Prostate gland (tissue), 2 donors: Measurements from ENCODE around the gene SPOCK1. TPM values are rescaled to one million over a fixed set of nuclear protein-coding genes. Genes with fewer than 3 reads are reported as not detected.

Source experiments
- DNase-seq: peaks from one replicate; pipeline ENCODE4 v3.0.0-alpha.2; 2019; ENCODE audit warnings: low spot score
- H3K27ac ChIP-seq, 2 donors: fragments of 200-600 bp; sonication (generic); 2 replicates each; pipeline ENCODE4 v1.5.1; 2017 to 2019
- H3K27me3 ChIP-seq: fragments of 200-600 bp; sonication (generic); replicated peaks from 2 replicates; pipeline ENCODE4 v1.5.1; 2019; ENCODE audit not compliant: insufficient read depth
- H3K36me3 ChIP-seq, 2 donors: fragments of 200-600 bp; sonication (generic); 1 replicate in 1 of 2; 2 replicates in 1 of 2; pipeline versions ENCODE4 v1.5.1 to v1.8.1; 2017 to 2019
- H3K4me1 ChIP-seq: fragments of 200-600 bp; sonication (generic); replicated peaks from 2 replicates; pipeline ENCODE4 v1.5.1; 2019
- H3K4me3 ChIP-seq, 2 donors: fragments of 200-600 bp; sonication (generic); 2 replicates each; pipeline ENCODE4 v1.5.1; 2017 to 2019
- H3K9me3 ChIP-seq: fragments of 200-600 bp; sonication (generic); 2 replicates; pipeline ENCODE4 v1.5.1; 2017
- POLR2A ChIP-seq: fragments of 450-650 bp; IDR thresholded peaks from one replicate; pipeline ENCODE4 v1.6.1; 2016; ENCODE audit warnings: antibody characterized with exemption, mild to moderate bottlenecking
- POLR2AphosphoS5 ChIP-seq: sonication (generic); formaldehyde crosslinking; IDR thresholded peaks from one replicate; pipeline ENCODE4 v1.6.1; 2017; ENCODE audit warnings: antibody characterized with exemption
- whole genome bisulfite sequencing: methylation state at CpG from one replicate; pipeline ENCODE4 v1.1.5; 2018; 5-methylcytosine and 5-hydroxymethylcytosine counted together
- intact Hi-C: fragments of 100-400 bp; cut with DNase I; formaldehyde crosslinking; loops from one replicate; pipeline ENCODE4 v1.14.2; 2022
- total RNA-seq, 2 donors: library from RNA; depleted of rRNA; stranded (reverse); fragments of >200 nt; gene quantifications; one replicate each; pipeline ENCODE4 v1.1.0, GENCODE V29; 2016
- TF ChIP-seq, protein P1 (sequence below), 4 experiments: fragments of 200-600 bp in 2 of 4; fragments of 450-650 bp in 2 of 4; sonication (generic) in 2 of 4; IDR thresholded peaks; 1 replicate in 3 of 4; 2 replicates in 1 of 4; pipeline ENCODE4 v1.5.1; 2016 to 2019; ENCODE audit warnings: antibody characterized with exemption in 4 of 4, mild to moderate bottlenecking in 2 of 4, moderate library complexity in 2 of 4

SPOCK1 gene
- total RNA-seq, 2 donors from 2014 or later: 89.4 to 92.9 TPM

DNA sequence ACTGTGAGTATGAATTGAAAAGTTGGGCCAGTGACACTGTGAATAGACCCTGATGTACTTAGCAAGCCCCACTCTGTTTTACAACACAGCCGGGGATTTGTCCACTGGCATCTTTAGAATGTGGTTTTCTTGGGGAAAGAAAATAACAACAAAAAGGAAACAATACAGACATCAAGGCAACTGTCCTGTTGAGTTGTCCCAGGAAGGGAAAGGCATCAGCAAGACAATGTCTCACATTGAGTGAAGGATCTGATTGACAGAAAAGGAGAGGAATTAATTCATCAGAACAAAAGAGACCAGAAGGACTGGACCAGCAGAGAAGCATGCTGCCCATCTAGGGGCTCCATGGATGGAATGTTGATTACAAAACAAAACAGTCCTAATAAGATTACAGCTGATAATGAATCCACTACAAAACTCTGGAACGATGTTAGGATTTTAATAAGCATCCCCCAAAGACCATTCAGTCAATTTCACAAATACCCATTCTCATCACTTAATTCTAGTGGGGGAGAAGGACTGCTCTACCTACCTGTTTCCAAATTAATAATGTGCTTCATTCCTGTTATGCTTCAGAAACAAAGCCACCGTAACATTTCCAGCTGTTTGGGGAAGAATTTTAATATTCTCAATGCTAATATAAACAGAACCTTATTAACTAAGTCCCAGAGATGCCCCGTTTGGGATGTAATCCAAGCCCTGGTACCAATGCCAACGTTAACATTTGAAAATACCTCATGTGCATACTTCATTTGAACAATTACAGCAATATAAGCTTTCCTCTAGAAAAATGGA lies 298.0 kb downstream of the SPOCK1 start:
- H3K4me3 ChIP-seq: no peak overlapping the region

DNA sequence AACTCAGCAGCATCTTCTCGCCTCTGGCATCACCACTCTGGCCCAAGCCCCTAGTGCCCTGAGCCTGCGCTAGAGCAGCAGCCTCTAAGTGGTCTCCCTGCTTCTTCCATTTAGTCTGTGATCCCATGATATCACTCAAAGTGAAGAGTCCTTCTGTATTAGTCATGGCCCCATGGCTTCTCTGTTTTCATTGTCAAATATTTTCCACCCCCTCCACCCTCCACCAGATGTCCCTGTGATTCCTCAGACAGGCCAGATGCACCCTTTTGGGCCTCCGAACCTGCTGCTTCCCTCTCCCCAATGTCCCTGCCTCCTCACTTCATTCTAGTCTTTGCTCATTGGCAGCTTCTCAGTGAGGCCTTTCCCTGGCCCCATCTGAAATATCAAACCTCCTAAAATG lies 299.2 kb downstream of the SPOCK1 start:
- TF ChIP-seq POLR2A (no peak), POLR2AphosphoS5 (no peak)
- TF ChIP-seq, protein P1, sequence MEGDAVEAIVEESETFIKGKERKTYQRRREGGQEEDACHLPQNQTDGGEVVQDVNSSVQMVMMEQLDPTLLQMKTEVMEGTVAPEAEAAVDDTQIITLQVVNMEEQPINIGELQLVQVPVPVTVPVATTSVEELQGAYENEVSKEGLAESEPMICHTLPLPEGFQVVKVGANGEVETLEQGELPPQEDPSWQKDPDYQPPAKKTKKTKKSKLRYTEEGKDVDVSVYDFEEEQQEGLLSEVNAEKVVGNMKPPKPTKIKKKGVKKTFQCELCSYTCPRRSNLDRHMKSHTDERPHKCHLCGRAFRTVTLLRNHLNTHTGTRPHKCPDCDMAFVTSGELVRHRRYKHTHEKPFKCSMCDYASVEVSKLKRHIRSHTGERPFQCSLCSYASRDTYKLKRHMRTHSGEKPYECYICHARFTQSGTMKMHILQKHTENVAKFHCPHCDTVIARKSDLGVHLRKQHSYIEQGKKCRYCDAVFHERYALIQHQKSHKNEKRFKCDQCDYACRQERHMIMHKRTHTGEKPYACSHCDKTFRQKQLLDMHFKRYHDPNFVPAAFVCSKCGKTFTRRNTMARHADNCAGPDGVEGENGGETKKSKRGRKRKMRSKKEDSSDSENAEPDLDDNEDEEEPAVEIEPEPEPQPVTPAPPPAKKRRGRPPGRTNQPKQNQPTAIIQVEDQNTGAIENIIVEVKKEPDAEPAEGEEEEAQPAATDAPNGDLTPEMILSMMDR (IDR thresholded peaks at IDR 0.05): no peak
- H3K4me3 ChIP-seq: no peak overlapping the region
- H3K9me3 ChIP-seq: no peaks in the 10 kb centered on the region
- intact Hi-C loops: no loop called here
- WGBS: 91% methylated on average over 3 of the region's 3 CpGs
- H3K27ac ChIP-seq: no peak overlapping the region
- no peak for DNase-seq
- no peaks in the 10 kb centered on the region for H3K4me1 ChIP-seq
- H3K27me3 ChIP-seq: no peaks in the 10 kb centered on the region
- H3K36me3 ChIP-seq: no peaks in the 10 kb centered on the region

More for the DNA sequence above, 298.0 kb downstream of the SPOCK1 start:
- WGBS: 46% methylated on average over 5 of the region's 5 CpGs
- no peaks in the 10 kb centered on the region for H3K27me3 ChIP-seq
- H3K4me1 ChIP-seq: no peaks in the 10 kb centered on the region
- H3K27ac ChIP-seq: no peak overlapping the region
- H3K36me3 ChIP-seq: no peaks in the 10 kb centered on the region
- DNase-seq: no peak
- TF ChIP-seq POLR2A: no peak
- no peak for TF ChIP-seq POLR2AphosphoS5
- TF ChIP-seq, protein P1 (IDR thresholded peaks at IDR 0.05): no peak
- intact Hi-C loops: no loop called here
- H3K9me3 ChIP-seq: no peaks in the 10 kb centered on the region

DNA sequence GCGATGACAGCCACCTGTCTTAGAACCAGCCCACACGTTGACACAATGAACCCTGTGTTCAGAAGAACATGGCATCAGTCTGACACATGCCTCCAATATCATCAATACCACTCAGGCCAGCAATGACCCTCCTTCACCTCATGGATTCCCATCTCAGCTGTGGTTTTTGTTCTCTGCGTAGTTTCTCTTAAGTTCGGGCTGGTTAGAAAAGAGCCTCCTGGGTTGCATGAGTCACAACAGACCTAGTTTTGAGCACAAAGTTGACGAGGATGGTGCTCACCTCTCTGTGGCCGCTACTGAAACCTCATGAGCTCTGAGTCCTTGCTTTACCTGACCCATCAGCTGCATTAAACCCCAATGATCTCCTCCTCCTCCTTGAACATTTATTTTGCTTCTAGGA lies 299.9 kb downstream of the SPOCK1 start:
- no peaks in the 10 kb centered on the region for H3K4me1 ChIP-seq
- intact Hi-C loops: no loop called here
- no peak overlapping the region for H3K27ac ChIP-seq
- 84% methylated on average over 6 of the region's 6 CpGs for WGBS
- no peak overlapping the region for H3K4me3 ChIP-seq
- no peak for DNase-seq
- no peaks in the 10 kb centered on the region for H3K9me3 ChIP-seq
- H3K36me3 ChIP-seq: no peaks in the 10 kb centered on the region
- TF ChIP-seq POLR2AphosphoS5 (no peak), POLR2A (no peak)
- TF ChIP-seq, protein P1 (IDR thresholded peaks at IDR 0.05): no peak
- no peaks in the 10 kb centered on the region for H3K27me3 ChIP-seq

DNA sequence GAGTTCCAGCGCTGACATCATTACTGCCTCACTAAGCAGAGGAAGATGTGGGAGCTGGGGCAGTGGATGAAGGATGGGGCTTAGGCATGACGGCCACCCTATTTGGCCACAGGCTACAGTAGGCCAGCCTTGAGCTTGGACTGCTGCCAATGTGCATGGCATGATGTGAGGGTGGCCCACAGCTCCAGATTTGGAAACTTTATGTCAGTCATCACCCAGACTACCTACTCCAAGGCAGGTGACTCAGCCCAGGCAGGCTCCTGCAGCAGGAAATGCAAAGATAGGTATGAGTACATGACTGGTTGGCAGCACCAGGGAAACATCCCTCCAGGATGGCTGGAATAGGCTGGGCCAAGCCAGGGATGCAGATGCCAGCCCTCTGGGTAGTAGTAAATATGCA lies 303.6 kb downstream of the SPOCK1 start:
- intact Hi-C loops: no loop called here
- Histone ChIP-seq H3K36me3 (no peaks in the 10 kb centered on the region), H3K27ac (no peak overlapping the region), H3K9me3 (no peaks in the 10 kb centered on the region), H3K27me3 (no peaks in the 10 kb centered on the region), H3K4me1 (peaks cover 3% of the 10 kb centered on the region), H3K4me3 (no peak overlapping the region)
- no peak for DNase-seq
- WGBS: 87% methylated on average over 2 of the region's 2 CpGs
- TF ChIP-seq POLR2AphosphoS5: no peak
- TF ChIP-seq POLR2A: no peak
- TF ChIP-seq, protein P1 (IDR thresholded peaks at IDR 0.05): no peak

DNA sequence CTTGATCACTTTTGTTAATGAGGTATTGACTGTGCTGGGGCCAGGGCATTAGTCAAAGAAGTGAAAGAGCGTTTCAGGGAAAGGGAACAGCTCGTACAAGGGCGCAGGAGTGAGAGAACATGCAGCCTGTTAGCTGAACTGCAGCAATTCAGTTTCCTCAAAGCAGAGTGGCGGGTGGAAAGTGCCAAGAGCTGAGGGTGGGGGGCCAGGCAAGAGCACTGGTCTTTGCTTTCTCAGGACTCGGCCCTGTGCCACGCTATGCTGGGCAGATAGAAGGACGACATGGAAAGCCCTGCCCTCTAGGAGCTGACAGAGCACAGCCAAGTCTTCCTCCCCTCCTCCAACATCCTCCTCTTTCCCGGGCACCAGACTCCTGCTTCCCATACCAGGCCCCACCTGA lies 304.8 kb downstream of the SPOCK1 start:
- 68% methylated on average over 8 of the region's 8 CpGs for WGBS
- TF ChIP-seq, protein P1 (IDR thresholded peaks at IDR 0.05): no peak
- TF ChIP-seq POLR2A (no peak), POLR2AphosphoS5 (no peak)
- Histone ChIP-seq H3K4me3 (no peak overlapping the region), H3K27me3 (no peaks in the 10 kb centered on the region), H3K36me3 (no peaks in the 10 kb centered on the region), H3K9me3 (no peaks in the 10 kb centered on the region), H3K27ac (no peak overlapping the region), H3K4me1 (peaks cover 3% of the 10 kb centered on the region)
- DNase-seq: no peak
- intact Hi-C loops: no loop called here
